ENCODE measurements around the gene SLC17A1.

- no peak for TF ChIP-seq POLR2A (IDR thresholded peaks at IDR 0.05; ENCODE audit: low read depth, low read length)
- no peak for TF ChIP-seq POLR2AphosphoS5 (IDR thresholded peaks at IDR 0.05; ENCODE audit: low read depth, low read length)
- TF ChIP-seq TAF1 (IDR thresholded peaks at IDR 0.05; ENCODE audit: low read depth, low read length): no peak
- TF ChIP-seq SPI1 (IDR thresholded peaks at IDR 0.05; ENCODE audit: low read depth, low read length): no peak
- TF ChIP-seq POU2F2 (IDR thresholded peaks at IDR 0.05; ENCODE audit: low read depth, low read length): no peak
These were observed 67.2 kb downstream of the SLC17A1 start for GRCh38 chr6:25764611-25765010.
